Thyroid gland (tissue), 4 donors: ENCODE data around the gene ISM1.

ENCODE experiments used
- POLR2A ChIP-seq, 2 donors: fragments of 450-650 bp; IDR thresholded peaks; one replicate each; pipeline ENCODE4 v1.6.1; 2017; ENCODE audit warnings: antibody characterized with exemption in 2 of 2, mild to moderate bottlenecking in 2 of 2, moderate library complexity in 1 of 2
- TF ChIP-seq, protein P1 (sequence below), 6 experiments: fragments of 200-600 bp in 3 of 6; fragments of 450-650 bp in 3 of 6; sonication (generic) in 3 of 6; IDR thresholded peaks; one replicate each; pipeline ENCODE4 v1.5.1; 2016 to 2019; ENCODE audit warnings: antibody characterized with exemption in 6 of 6, mild to moderate bottlenecking in 2 of 6, inconsistent platforms in 1 of 6, moderate library complexity in 1 of 6

GRCh38 chr20:13349235-13349604 is 128.1 kb downstream of the ISM1 start:
- TF ChIP-seq, protein P1, sequence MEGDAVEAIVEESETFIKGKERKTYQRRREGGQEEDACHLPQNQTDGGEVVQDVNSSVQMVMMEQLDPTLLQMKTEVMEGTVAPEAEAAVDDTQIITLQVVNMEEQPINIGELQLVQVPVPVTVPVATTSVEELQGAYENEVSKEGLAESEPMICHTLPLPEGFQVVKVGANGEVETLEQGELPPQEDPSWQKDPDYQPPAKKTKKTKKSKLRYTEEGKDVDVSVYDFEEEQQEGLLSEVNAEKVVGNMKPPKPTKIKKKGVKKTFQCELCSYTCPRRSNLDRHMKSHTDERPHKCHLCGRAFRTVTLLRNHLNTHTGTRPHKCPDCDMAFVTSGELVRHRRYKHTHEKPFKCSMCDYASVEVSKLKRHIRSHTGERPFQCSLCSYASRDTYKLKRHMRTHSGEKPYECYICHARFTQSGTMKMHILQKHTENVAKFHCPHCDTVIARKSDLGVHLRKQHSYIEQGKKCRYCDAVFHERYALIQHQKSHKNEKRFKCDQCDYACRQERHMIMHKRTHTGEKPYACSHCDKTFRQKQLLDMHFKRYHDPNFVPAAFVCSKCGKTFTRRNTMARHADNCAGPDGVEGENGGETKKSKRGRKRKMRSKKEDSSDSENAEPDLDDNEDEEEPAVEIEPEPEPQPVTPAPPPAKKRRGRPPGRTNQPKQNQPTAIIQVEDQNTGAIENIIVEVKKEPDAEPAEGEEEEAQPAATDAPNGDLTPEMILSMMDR (IDR thresholded peaks at IDR 0.05): no peak
- TF ChIP-seq POLR2A (IDR thresholded peaks at IDR 0.05): no peak
